ENCODE measurements around the gene ATP23.

Gene ATP23
- 7.7 to 9.4 reads per million in 2 donors for total RNA-seq

- DNase-seq, result peak; percentile 87
These were observed at the start of gene ATP23 for GRCh38 chr12:57941165-57941894. ATP23 (plus strand) TSS chr12:57941567; CDS start chr12:57941702, 135 bp downstream.

- DNase-seq, result no peak
These were observed 49.0 kb upstream of the ATP23 start for GRCh38 chr12:57892232-57892972.

GRCh38 chr12:57893431-57894353 lies 47.7 kb upstream of the ATP23 start:
- no peak for DNase-seq

GRCh38 chr12:57894399-57895292 lies 46.7 kb upstream of the ATP23 start:
- no peak for DNase-seq

GRCh38 chr12:57895389-57896114 lies 45.8 kb upstream of the ATP23 start:
- DNase-seq, result no peak

- no peak for DNase-seq
These were observed 45.3 kb upstream of the ATP23 start for GRCh38 chr12:57896115-57896433.

GRCh38 chr12:57896434-57897201 lies 44.7 kb upstream of the ATP23 start:
- DNase-seq, result no peak

GRCh38 chr12:57897286-57897974 lies 43.9 kb upstream of the ATP23 start:
- DNase-seq, result no peak

GRCh38 chr12:57898308-57898970 lies 42.9 kb upstream of the ATP23 start:
- DNase-seq, result no peak

- DNase-seq, result peak; percentile 76
These were observed 42.2 kb upstream of the ATP23 start for GRCh38 chr12:57899010-57899662.

GRCh38 chr12:57902478-57902969 lies 38.8 kb upstream of the ATP23 start:
- DNase-seq, result no peak

- no peak for DNase-seq
These were observed 36.9 kb upstream of the ATP23 start for GRCh38 chr12:57904426-57904825.

- DNase-seq, result peak; percentile 78
These were observed 36.2 kb upstream of the ATP23 start for GRCh38 chr12:57904848-57905811.

- DNase-seq, result no peak
These were observed 35.4 kb upstream of the ATP23 start for GRCh38 chr12:57905812-57906475.

- no peak for DNase-seq
These were observed 34.5 kb upstream of the ATP23 start for GRCh38 chr12:57906821-57907220.

GRCh38 chr12:57907281-57907680 lies 34.1 kb upstream of the ATP23 start:
- DNase-seq, result no peak

GRCh38 chr12:57908511-57908910 lies 32.9 kb upstream of the ATP23 start:
- no peak for DNase-seq
